Measurements from ENCODE around the gene ST3GAL4.

DNA sequence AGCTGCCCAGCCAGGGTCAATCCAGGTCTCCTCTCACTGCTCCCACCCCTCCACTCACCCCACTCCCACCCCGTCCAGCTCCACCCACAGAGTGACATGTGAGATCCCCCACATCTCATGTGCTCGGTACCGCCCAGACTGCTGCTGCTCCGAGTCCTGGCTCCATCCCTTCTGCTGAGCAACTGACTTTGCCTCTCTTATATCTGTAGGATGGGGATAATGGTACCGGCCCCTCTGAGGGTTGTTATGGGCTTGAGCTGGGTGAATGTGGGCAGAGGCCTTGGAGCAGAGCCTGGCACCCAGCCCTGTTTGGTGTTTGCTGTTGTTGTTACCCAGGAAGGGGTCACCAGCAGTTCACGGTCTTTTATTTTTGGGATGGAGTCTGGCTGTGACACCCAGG is 77.0 kb downstream of the ST3GAL4 start:
- TF ChIP-seq, protein P1, sequence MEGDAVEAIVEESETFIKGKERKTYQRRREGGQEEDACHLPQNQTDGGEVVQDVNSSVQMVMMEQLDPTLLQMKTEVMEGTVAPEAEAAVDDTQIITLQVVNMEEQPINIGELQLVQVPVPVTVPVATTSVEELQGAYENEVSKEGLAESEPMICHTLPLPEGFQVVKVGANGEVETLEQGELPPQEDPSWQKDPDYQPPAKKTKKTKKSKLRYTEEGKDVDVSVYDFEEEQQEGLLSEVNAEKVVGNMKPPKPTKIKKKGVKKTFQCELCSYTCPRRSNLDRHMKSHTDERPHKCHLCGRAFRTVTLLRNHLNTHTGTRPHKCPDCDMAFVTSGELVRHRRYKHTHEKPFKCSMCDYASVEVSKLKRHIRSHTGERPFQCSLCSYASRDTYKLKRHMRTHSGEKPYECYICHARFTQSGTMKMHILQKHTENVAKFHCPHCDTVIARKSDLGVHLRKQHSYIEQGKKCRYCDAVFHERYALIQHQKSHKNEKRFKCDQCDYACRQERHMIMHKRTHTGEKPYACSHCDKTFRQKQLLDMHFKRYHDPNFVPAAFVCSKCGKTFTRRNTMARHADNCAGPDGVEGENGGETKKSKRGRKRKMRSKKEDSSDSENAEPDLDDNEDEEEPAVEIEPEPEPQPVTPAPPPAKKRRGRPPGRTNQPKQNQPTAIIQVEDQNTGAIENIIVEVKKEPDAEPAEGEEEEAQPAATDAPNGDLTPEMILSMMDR (optimal IDR thresholded peaks at IDR 0.05 in 1 of 3, IDR thresholded peaks at IDR 0.05 in 1 of 3, conservative IDR thresholded peaks at IDR 0.05 in 1 of 3; ENCODE audit: extremely low read depth in 1 of 3, insufficient read depth in 2 of 3, low read length in 3 of 3): no peak
- no peak for TF ChIP-seq EZH2 (IDR thresholded peaks at IDR 0.05; ENCODE audit: low read length)
